SKM-1 (cell line): Measurements from ENCODE around the gene IWS1.

Experiments
- DNase-seq: peaks from one replicate; lab custom pipeline; 2025; ENCODE audit not compliant: unreplicated experiment; lab: John Stamatoyannopoulos, UW

The IWS1 gene

GRCh38 chr2:127506510-127506909, 19.8 kb downstream of the IWS1 start:
- no peak for DNase-seq

GRCh38 chr2:127504552-127505430, 21.5 kb downstream of the IWS1 start:
- DNase-seq, result no peak

- no peak for DNase-seq
These were observed 22.8 kb downstream of the IWS1 start for GRCh38 chr2:127503491-127503890.

- DNase-seq, result no peak
These were observed 27.9 kb downstream of the IWS1 start for GRCh38 chr2:127498386-127498785.

- DNase-seq, result no peak
These were observed 36.0 kb downstream of the IWS1 start for GRCh38 chr2:127490283-127490682.

- peak; percentile 44 for DNase-seq
These were observed 39.8 kb downstream of the IWS1 start for GRCh38 chr2:127486247-127487058.

- DNase-seq, result no peak
These were observed 40.6 kb downstream of the IWS1 start for GRCh38 chr2:127485694-127486071.

GRCh38 chr2:127485051-127485693, 41.1 kb downstream of the IWS1 start:
- DNase-seq, result no peak

- no peak for DNase-seq
These were observed 44.3 kb downstream of the IWS1 start for GRCh38 chr2:127482031-127482430.

- DNase-seq, result no peak
These were observed 46.2 kb downstream of the IWS1 start for GRCh38 chr2:127479866-127480743.

GRCh38 chr2:127479219-127479825, 47.0 kb downstream of the IWS1 start:
- no peak for DNase-seq

- DNase-seq, result no peak
These were observed 50.5 kb downstream of the IWS1 start for GRCh38 chr2:127475788-127476187.

GRCh38 chr2:127472268-127472667, 54.0 kb downstream of the IWS1 start:
- no peak for DNase-seq

GRCh38 chr2:127471286-127471988, 54.9 kb downstream of the IWS1 start:
- no peak for DNase-seq

GRCh38 chr2:127469974-127470373, 56.3 kb downstream of the IWS1 start:
- DNase-seq, result no peak

- DNase-seq, result no peak
These were observed 57.2 kb downstream of the IWS1 start for GRCh38 chr2:127469051-127469450.

GRCh38 chr2:127465258-127465657, 61.0 kb downstream of the IWS1 start:
- no peak for DNase-seq

GRCh38 chr2:127464470-127465257, 61.6 kb downstream of the IWS1 start:
- DNase-seq, result no peak
